Measurements from ENCODE around the gene PRICKLE3.

Gene PRICKLE3, protein sequence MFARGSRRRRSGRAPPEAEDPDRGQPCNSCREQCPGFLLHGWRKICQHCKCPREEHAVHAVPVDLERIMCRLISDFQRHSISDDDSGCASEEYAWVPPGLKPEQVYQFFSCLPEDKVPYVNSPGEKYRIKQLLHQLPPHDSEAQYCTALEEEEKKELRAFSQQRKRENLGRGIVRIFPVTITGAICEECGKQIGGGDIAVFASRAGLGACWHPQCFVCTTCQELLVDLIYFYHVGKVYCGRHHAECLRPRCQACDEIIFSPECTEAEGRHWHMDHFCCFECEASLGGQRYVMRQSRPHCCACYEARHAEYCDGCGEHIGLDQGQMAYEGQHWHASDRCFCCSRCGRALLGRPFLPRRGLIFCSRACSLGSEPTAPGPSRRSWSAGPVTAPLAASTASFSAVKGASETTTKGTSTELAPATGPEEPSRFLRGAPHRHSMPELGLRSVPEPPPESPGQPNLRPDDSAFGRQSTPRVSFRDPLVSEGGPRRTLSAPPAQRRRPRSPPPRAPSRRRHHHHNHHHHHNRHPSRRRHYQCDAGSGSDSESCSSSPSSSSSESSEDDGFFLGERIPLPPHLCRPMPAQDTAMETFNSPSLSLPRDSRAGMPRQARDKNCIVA

GRCh38 chrX:49186125-49187027, at the start of gene PRICKLE3:
Gene PRICKLE3 (minus strand): TSS chrX:49186373. CDS start chrX:49186297, 76 bp downstream.
- DNase-seq = no peak

DNA sequence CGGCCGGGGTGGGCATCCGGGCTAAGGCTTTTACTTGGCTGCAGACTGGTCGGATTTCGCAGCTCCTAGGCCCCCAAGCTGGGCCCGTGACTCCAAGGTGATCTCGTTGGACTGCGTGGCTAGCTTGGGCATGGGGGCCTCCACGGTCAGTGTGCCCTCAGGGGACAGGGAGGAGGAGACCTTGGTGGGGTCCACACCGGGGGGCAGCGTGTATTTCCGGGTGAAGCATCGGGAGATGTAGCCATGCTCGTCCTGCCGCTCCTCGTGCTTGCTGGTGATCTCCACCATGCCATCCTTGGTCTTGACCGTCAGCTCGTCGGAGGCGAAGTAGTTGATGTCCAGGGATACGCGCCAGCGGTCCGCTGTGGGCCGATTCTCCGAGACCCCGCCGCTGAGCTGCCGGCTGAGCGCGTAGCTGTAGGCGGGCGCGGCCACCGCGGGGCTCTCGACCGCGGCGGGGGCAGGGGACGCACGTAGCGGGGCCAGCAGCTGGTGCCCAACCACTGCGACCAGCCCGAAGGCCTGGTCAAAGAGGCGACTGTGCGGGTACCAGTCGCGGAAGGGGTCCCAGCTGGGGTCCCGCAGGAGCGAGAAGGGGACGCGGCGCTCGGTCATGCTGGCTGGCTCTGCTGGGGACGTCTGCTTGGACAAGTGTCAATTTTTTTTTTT, 47.8 kb upstream of the PRICKLE3 start:
- no peak for DNase-seq

DNA sequence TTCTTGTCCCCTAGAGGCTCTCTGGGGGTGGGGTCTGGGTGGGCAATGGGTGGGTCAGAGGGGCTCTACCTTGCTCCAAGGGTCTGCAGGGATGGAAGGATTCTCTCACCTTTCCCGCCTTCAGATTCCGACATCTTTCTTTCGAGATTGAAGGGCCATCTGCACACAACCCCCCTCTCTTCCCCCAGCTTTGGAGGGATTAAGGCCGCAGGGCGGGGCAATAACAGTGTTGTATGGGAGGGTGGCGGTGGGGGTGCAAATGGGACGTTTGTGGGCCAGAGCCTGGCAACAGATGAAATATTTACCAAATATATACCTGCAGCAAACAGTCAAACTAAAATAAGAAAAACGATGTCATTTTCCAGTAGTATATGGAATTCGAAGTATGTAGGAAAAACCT, 47.0 kb upstream of the PRICKLE3 start, which contains the start of gene CACNA1F:
Gene CACNA1F (minus strand): TSS at position 165 of the 400 bp plus-strand sequence. CDS start 31 bp downstream, at position 134.
- no peak for DNase-seq

GRCh38 chrX:49232525-49232924, 46.4 kb upstream of the PRICKLE3 start:
- DNase-seq = no peak

DNA sequence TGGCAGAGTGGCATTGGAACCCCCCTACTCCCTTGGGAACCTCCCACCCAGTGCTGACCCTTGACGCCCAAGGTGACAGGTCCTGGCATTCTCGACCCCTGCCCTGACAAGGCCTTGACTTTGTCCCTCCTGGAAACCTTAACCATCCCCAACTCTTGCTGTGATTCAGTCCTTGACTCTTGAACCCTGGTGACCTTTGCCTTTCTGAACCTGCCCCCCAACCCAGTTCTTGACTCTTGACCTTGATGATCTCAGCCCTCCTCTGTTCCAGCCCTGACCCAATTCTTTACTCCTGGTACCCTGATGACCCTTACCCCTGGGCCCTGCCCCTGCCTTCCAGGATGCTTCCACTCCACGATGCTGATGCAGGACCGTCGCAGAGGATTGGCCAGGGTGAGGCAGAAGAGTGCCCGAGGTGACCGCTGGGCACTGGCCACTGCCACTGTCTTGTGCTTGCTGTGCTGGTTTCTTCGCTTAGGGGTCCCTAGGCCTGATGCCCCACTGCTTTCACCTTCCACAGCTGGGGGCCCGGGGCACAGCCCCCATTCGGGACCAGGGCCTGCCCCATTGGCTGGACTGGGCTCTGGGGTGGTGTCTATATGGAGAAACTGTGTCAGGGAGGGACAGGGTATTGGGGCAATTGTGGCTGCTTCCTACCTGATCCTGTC, 45.3 kb upstream of the PRICKLE3 start:
- no peak for DNase-seq

- DNase-seq = no peak
Observed at GRCh38 chrX:49230500-49231232, 44.5 kb upstream of the PRICKLE3 start.

DNA sequence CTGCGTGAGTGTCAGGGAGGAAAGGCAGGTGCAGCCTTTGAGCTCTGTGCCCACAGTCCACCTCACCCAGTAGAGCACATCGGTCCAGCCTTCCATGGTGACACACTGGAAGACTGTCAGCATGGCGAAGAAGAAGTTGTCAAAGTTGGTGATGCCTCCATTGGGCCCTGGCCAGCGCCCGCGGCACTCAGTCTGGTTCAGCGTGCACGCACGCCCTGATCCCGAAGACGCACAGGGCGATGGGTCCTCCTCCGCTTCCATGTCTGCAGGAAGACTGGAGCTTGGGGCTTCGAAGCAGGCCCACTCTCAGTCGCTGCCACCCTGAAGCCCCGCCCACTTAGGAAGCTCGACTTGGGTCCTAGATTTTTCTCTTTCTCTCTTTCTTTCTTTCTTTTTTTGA, 42.0 kb upstream of the PRICKLE3 start:
- DNase-seq = no peak

- DNase-seq = no peak
Observed at GRCh38 chrX:49227726-49228125, 41.6 kb upstream of the PRICKLE3 start.

- no peak for DNase-seq
Observed at GRCh38 chrX:49226946-49227345, 40.8 kb upstream of the PRICKLE3 start.

DNA sequence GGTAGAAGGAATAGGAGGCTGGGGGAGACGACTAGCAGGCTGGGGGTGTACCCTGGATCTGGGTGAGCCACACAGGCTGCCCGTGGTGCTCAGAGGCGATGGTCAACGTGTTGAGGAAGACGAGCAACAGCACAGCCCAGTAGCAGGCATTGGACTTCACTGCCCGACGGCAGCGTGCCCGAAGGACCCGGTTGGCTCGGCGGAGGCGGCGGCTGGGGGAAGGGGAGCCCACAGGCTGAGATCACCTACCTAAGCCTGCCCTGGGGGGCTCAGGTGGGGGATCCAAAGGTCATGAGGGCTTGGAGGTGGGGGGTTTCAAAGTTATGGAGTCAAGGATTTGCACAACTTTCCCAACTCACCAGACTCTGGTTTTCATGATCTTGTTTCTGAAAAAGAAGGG, 39.7 kb upstream of the PRICKLE3 start:
- no peak for DNase-seq

DNA sequence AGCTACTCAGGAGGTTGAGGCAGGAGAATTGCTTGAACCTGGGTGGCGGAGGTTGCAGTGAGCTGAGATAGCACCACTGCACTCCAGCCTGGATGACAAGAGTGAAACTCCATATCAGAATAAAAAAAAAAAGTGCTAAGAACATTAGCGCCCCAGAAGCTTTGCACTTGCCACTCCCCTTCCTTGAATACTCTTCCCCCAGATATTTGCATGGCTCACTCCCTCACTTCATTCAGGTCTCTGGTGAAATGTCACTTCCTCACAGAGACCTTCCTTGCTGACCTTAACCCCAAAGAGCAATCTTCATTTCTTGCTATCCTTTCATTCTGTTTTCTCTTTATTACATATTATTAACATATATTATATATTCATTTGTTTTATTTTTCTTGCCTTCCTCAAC, 35.7 kb upstream of the PRICKLE3 start:
- no peak for DNase-seq

DNA sequence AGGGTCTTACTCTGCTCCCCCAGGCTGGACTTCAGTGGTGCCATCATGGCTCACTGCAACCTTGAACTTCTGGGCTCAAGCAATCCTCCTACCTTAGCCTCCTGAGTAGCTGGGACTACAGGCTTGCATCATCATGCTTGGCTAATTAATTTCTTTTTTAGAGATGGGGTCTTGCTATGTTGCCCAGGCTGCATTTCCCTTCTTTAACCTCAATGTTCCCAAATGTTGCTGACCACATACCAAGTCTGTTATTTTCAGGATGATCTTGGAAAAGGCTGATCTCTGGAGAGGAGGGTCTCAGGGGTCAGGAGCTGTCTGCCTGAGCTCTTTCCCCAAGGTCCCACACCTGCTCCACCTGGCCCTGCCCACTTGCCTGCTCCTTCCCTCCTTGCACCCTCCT, 33.9 kb upstream of the PRICKLE3 start:
- no peak for DNase-seq

GRCh38 chrX:49214996-49215526, 28.9 kb upstream of the PRICKLE3 start:
- no peak for DNase-seq

DNA sequence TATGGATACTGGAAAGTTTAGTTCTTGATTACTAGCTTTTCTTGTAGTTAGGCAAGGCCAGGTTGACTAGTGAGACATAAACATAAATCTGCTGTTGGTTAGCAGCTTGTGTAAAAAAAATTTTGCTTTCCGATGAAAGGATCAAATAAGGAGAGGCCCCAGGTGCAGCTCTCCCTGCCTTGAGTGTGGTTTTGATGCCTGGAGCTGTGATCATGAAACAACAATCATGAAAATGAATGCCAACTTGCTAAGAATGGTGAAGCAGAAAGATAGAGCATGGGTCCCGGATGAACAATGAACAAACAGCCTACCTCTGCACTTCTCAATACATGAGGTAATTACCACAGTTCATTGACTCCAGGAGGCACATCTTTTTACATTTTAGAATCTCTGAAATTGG, 28.2 kb upstream of the PRICKLE3 start:
- no peak for DNase-seq

GRCh38 chrX:49212861-49213260, 26.7 kb upstream of the PRICKLE3 start:
- DNase-seq = no peak

DNA sequence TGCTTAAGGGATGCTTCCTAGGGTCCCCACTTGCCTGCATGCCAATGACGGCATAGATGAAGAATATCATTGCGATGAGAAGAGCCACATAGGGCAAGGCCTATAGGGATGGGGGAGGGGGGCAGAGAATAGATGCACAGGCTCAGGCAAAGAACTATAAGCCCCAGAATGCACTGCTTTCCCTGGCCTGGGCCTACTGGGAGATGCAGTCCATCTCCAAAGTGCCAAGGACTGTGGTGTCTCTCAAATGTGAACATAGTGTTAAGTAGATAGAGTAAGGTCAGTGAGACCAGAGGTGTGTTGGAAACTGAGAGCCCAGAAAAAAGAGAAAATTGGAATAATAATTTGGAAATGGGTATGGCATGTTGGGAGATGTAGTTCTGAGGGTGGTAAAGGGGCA, 26.0 kb upstream of the PRICKLE3 start:
- DNase-seq = no peak

GRCh38 chrX:49211074-49211473, 24.9 kb upstream of the PRICKLE3 start:
- no peak for DNase-seq

DNA sequence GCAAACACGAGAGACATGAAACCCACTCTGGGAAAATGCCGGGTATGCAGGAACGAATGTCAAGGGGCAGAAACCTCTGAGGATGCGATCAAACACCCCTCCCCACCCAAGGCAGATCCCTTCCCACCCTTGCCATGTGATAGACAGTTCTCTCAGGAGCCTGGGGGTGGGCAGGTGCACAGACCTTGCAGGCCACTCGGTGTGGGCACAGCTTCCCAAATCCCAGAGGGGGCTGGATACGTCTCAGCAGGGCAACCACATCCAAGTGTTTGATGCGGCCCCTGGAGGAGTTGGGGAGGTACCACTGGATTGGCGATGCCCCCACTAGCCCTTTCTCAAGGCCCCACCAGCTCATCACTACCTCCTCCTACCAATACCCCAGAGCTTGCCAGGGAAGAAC, 24.2 kb upstream of the PRICKLE3 start:
- DNase-seq = no peak

DNA sequence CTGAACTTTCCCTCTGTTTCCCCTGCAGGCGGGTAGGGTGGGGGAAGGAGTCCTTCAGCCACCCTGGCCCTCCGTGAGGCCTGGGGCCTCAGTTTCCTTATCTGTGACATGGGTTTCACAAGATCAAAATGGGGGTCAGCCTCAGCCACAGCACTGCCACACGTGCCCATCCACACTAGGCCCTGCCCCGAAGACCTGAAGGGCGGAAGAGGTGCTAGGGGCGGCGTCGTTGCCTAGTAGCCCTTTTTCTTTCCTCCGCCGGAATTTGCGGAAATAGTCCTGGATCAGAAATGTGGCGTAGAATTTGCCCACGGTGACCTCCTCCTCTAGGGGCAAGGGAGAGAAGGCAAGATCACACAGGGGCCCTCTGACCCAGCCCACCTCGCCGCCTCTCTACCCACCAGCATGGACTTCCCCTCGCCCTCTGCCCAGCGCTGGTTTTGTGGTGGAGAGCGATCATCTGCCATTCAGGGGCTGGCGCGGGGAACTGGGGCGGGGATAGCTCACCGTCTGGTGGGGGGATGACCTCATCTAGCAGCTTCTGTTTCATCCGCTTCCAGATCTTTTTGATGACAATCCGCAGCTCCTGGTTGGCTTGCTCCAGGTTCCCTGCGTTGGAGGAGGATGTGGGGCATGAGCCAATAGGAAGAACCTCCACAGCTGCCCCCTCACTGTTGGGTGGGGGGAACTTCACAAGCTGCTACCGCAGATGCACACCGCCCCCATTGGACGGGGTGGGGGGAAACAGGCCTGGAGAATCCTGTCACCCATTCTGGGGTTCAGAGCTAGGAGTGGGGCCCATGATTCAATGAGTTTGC, 23.5 kb upstream of the PRICKLE3 start:
- DNase-seq = no peak

DNA sequence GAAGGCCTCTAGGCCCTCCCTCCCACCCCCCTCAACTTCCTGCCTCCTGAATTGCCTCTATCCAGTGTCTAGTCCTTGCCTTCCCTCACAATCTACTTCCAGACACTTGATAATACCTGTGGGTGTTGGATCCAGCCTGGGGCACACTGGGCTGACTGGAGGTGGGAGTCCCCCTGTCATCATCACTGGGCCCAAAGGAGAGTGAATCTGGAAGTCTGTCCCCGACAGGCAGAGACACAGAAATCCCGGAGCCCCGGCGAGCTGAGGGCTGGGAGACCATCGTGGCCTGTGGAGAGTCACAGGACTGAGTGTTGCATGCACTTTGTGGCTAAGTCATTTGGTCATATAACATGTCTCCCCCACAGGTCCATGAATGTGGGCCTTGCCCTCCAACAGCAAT, 22.2 kb upstream of the PRICKLE3 start:
- DNase-seq = no peak
